ENCODE results near the gene ATPAF1.

DNA sequence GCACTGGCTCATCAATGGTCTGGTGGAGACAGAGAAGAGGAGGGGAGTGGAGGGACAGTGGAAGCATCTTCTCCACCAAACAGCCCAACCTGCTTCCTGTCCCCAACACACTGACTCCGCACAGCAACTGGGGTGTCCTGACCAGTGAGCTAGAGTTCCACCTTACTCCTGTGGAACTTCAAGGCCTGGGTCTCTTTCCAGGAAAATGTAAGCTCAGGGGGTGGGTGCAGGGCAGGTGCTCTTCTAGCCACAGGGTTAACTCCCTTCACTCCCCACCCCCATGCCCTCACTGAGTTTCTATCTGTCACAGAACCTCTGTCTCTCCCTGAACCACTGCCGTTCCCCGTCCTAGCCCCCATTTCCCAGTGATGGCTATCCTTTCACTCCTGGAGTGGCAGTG, 52.4 kb downstream of the ATPAF1 start:
- TF ChIP-seq, protein P1, sequence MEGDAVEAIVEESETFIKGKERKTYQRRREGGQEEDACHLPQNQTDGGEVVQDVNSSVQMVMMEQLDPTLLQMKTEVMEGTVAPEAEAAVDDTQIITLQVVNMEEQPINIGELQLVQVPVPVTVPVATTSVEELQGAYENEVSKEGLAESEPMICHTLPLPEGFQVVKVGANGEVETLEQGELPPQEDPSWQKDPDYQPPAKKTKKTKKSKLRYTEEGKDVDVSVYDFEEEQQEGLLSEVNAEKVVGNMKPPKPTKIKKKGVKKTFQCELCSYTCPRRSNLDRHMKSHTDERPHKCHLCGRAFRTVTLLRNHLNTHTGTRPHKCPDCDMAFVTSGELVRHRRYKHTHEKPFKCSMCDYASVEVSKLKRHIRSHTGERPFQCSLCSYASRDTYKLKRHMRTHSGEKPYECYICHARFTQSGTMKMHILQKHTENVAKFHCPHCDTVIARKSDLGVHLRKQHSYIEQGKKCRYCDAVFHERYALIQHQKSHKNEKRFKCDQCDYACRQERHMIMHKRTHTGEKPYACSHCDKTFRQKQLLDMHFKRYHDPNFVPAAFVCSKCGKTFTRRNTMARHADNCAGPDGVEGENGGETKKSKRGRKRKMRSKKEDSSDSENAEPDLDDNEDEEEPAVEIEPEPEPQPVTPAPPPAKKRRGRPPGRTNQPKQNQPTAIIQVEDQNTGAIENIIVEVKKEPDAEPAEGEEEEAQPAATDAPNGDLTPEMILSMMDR (IDR thresholded peaks at IDR 0.05; ENCODE audit: insufficient read depth, low read depth, low read length), result no peak
- TF ChIP-seq EZH2 (IDR thresholded peaks at IDR 0.05; ENCODE audit: insufficient read depth, low read length), result no peak
